HUDEP-2 (cell line): ENCODE results near the gene APOC1.

ENCODE experiments used
- DNase-seq, 76 experiments: peaks; one replicate each; lab custom pipeline; 2025; ENCODE audit not compliant: unreplicated experiment in 76 of 76; lab: John Stamatoyannopoulos, UW

Gene APOC1

GRCh38 chr19:44954278-44954648 lies 39.9 kb downstream of the APOC1 start:
- no peak for DNase-seq

DNA sequence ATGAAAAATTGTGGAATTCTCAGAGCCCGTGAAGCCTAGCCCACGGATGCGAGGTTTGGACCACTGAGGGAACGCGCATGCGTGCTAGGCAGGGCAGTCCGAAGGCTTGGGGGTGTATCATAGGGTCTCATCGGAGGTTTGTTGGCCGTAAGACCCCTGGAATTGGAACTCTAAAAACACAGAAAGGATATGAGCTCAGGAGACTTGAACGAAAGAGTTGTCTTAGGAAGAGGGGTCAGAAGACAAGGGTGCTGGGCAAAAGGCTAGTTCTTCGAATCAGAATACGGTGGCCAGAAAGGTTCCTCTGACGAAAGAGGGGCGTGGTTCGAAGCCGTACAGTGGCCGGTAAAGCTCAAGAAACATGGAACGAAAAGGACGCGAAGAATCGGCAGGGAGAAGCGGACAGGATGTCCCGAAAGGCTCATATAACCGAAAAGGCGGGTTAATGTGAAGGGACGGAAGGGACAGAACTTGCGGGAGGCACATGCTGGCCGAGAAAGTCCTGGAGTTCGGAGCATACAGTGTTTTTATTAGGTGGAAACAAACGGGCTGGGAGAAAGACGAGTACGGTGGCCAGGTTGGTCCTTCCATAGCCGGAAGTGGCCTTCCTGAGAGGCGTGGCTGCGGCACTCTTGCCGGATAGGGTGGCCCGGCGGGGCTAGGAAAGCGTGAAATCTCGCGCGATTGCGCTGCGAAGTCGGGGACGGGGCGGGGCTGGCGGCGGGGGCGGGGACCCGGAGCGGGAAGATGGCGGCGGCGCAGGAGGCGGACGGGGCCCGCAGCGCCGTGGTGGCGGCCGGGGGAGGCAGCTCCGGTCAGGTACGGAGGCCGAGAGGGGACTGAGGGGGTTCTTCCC lies 40.5 kb downstream of the APOC1 start, which contains the start of gene CLPTM1:
CLPTM1 (plus strand) TSS at position 732 of the 856 bp plus-strand sequence; CDS start at position 748, 16 bp downstream.
- DNase-seq: peak; percentile 66 to 99 (median 97)

DNA sequence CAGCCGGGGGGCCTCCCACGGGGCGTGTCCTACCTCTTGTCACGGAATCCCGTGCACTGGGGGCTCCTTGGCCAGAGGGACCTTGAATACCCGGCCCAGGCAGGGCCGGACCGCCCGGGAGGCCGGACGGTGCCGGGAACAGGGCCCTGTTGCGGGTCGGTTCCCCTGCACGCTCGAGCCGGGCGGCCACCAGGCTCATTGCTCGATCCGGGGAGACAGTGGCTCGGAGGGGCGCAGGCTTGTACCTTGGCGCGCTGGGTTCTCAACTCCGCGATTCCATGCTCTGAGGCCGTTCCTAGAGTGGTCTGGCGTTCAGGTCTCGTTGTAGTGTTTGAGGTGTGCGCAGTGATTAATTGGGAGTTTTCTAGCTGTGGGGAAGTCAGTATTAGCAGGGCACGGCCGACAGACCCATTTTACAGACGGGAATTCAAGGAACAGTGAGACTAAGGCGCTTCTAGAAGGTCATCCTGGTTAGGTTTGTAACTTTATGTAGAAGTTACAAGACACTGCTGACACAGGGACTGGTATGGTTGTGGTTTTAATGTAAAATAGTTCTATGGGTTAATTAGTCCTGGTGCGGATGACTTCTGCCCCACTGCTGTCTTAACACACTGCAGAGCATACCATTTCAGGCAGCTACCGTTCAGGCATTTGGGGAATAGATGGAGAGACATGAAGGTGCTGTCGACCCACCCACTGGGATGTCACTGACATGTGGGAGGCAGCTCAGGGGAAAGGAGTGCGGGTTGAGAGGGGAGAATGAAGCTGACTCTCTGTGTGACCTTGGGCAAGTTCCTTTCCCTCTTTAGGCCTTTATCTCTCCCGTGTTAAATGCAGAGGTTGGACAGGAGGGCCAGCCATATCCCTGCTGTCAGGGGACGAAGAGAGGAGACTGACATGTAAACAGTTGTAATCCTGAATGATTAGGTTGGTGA lies 41.4 kb downstream of the APOC1 start:
- peak in 7 of 76 experiments; percentile 11 to 40 (median 20) for DNase-seq

GRCh38 chr19:44957526-44957925 lies 43.1 kb downstream of the APOC1 start:
- no peak for DNase-seq

- DNase-seq: no peak
Measured at GRCh38 chr19:44958090-44958489, 43.7 kb downstream of the APOC1 start.

DNA sequence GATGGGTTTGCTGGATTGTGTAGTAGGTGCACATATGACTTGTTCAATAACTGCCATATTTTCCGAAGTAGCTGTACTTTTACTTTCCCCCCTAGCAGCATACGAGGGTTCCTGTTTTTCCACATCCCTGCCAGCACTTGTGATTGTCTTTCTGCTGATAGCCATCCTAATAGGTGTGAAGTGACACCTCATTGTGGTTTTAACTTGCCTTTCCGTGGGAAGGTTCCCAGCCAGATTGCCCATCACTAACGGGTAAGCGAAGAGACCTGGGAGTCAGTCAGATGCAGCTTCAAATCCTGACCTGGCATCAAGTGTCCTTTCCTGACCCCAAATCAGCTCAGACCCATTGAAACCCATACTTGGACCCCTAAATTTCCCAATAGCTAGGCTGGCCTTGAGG lies 45.3 kb downstream of the APOC1 start:
- DNase-seq: no peak

DNA sequence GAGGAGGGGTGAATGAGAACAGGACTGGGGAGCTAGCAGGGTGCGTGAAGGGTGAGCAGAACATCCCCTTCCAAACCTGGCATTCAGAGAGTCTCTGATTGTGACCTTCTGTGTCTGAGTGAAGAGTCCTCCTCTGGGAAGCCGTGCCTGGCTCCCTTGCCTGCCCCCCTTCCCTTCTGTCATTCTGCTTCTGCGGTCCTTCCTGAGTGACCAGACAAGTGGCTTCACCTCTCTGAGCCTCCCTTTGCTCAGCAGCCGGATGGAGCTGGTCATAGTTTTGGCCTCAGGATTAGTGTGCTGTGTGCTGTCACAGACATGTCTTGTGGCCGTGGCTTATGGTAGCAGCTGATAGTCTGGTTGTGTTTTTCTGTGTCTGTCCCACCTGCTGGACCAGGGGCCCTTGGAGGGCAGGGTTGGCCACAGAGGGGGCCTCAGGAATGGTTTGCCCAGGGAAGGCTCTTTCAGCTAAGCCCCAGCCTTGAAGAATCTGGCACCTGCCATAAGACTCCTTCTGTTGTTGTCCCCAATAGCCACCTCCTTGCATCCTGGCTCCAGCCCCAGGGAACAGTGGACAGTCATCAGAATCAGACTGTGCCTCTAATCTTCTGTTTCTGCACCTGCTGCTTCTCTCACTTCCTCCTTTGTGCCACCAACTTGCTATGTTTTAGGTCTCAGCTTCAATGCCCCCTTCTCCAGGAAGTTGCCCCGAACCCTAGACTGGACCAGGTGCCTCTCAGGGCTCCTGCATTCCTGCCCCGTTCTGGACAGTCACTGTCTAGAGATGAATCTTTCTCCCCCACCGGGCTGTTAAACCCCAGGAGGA lies 46.7 kb downstream of the APOC1 start:
- no peak for DNase-seq

DNA sequence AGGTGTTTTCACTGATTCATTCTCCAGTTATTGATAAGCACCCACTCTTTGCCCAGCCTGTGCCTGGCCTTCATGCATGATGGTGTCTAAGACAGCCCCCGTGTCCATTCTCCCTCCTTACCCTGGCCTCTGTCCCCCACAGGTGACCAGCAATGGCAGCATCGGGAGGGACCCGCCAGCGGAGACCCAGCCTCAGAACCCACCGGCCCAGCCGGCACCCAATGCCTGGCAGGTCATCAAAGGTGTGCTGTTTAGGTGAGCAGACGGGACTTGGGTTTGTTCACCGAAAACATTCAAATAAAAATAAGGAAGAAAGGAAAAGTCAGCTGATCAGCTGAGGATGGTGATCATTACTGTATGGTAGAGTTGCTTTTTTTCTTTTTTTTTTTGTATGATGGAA lies 47.4 kb downstream of the APOC1 start:
- DNase-seq: no peak

DNA sequence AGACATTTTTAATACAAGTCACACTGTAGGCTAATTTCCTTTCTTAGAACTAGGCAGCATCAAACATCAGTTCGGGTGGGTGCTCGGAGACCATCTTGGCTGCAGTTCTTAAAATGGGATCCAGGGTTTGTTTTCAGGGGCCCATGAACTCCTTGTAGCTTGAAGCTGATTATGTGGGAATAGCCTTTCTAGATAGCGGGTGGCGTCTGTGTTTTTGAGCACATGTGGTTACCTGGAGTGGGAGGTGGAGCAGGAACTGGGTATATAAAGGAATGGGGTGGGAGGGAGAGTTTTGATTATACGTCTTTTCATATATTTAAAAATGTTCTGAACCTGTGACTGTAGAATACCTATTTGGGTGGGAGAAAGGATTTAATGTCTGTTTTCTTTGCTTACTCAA lies 53.7 kb downstream of the APOC1 start:
- no peak for DNase-seq

- no peak for DNase-seq
Measured at GRCh38 chr19:44968670-44969069, 54.3 kb downstream of the APOC1 start.
